ENCODE data around the gene ID3.

DNA sequence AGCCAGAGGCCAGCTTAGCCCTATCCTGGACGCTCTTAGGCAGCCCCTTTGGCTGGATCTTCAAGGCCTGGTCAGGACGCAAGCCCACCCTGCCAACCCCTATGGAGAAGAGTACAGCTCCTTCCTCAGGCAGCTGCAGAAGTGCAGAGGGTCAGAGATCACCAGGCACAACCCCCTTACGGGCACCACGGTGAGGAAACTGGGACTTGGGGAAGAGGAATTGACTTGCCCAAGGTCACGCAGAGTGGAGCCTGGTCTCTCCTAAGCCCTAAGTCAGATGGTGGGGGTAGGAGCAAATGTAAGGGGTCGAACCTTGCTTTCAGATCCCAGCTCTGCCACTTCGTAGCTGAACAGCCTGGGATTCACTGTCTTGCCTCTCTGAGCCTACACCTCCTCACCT, 31.9 kb downstream of the ID3 start:
- TF ChIP-seq, protein P1, sequence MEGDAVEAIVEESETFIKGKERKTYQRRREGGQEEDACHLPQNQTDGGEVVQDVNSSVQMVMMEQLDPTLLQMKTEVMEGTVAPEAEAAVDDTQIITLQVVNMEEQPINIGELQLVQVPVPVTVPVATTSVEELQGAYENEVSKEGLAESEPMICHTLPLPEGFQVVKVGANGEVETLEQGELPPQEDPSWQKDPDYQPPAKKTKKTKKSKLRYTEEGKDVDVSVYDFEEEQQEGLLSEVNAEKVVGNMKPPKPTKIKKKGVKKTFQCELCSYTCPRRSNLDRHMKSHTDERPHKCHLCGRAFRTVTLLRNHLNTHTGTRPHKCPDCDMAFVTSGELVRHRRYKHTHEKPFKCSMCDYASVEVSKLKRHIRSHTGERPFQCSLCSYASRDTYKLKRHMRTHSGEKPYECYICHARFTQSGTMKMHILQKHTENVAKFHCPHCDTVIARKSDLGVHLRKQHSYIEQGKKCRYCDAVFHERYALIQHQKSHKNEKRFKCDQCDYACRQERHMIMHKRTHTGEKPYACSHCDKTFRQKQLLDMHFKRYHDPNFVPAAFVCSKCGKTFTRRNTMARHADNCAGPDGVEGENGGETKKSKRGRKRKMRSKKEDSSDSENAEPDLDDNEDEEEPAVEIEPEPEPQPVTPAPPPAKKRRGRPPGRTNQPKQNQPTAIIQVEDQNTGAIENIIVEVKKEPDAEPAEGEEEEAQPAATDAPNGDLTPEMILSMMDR (IDR thresholded peaks at IDR 0.05), result no peak
- no peak for TF ChIP-seq EZH2phosphoT487 (IDR thresholded peaks at IDR 0.05)

All from neural progenitor cell (in vitro differentiated cells).